Stimulated activated CD4-positive, alpha-beta T cell treated with anti-CD3 and anti-CD28 coated beads, Interleukin-15, amount 100 ng/mL, for 48 hours (primary cell): ENCODE data around the gene TAAR6.
A peak's percentile ranks its signal among the peaks of the same experiment; 100 is the strongest.
"Not testable (repeated sequence)": the region's sequence is repeated elsewhere in the genome, so short reads cannot be mapped to it uniquely, and the experiment has no call there.

Experiments
- DNase-seq, 2 donors: peaks; one replicate each; pipeline ENCODE4 v3.0.0-alpha.2; 2020; ENCODE audit warnings: low read depth in 2 of 2

Gene TAAR6, protein sequence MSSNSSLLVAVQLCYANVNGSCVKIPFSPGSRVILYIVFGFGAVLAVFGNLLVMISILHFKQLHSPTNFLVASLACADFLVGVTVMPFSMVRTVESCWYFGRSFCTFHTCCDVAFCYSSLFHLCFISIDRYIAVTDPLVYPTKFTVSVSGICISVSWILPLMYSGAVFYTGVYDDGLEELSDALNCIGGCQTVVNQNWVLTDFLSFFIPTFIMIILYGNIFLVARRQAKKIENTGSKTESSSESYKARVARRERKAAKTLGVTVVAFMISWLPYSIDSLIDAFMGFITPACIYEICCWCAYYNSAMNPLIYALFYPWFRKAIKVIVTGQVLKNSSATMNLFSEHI

GRCh38 chr6:132570221-132570777, at the start of gene TAAR6:
Gene TAAR6 (plus strand): TSS chr6:132570322. CDS start chr6:132570322, 0 bp downstream.
- no peak for DNase-seq

GRCh38 chr6:132520953-132521352, 49.2 kb upstream of the TAAR6 start:
- no peak for DNase-seq

GRCh38 chr6:132524646-132525045, 45.5 kb upstream of the TAAR6 start:
- no peak for DNase-seq

DNA sequence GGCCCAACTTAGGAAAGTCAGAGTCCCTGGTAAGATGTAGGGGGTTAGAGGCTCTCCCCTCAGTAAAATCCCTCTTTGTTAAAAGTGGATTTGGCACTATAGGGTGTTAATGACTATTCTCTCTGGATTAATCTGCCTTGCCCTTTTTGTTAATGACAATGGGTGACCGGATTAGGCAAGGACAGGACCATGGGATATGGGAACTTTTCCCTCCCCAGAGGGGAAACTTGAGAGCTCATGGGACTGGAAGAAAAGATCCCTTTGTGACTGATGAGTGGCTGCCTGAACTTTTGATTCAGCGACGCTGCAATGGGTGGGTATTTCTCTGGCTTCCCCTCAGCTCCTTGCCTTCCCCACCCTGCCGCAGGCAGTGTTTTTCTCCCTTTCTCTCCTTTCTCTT, 44.3 kb upstream of the TAAR6 start:
- DNase-seq = no peak

- no peak for DNase-seq
Observed at GRCh38 chr6:132526461-132526860, 43.7 kb upstream of the TAAR6 start.

DNA sequence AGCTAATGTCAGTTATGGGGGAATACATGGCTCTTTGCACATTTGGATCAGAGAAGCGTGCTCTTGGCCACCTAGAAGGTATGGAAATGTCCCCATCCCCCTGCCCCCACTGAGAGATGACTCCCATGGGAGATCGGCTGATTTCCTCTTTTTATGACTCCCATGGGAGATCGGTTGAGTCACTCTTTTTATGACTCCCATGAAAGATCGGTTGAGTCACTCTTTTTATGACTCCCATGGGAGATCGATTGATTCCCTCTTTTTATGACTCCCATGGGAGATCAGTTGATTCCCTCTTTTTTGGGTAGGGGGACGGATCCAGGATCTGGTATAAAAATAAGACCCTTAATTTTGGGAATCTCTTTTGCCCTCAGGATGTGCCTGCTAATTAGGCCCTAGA, 42.3 kb upstream of the TAAR6 start:
- DNase-seq = no peak

- peak; percentile 38 to 67 for DNase-seq
Observed at GRCh38 chr6:132530293-132530974, 39.7 kb upstream of the TAAR6 start.

- DNase-seq = not testable (repeated sequence)
Observed at GRCh38 chr6:132534546-132534945, 35.6 kb upstream of the TAAR6 start.

DNA sequence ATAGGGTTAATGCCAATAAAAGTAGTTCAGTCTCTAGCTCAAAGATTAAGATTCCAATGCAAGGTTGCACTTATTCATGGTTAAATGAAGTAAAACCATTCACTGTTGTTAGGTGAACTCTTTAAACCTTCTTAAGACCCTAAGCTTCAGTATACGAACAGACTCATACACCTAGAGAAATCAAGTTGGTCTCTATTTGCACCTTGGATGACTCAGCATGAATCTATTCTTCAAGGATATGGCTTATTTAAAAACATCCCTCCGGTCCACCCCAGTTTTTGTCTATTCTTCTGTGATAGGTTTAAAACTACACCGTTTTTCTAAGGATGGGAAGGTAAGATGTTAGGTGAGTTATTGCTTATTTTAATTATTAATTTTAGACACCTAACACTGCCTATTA, 33.0 kb upstream of the TAAR6 start:
- DNase-seq = no peak

DNA sequence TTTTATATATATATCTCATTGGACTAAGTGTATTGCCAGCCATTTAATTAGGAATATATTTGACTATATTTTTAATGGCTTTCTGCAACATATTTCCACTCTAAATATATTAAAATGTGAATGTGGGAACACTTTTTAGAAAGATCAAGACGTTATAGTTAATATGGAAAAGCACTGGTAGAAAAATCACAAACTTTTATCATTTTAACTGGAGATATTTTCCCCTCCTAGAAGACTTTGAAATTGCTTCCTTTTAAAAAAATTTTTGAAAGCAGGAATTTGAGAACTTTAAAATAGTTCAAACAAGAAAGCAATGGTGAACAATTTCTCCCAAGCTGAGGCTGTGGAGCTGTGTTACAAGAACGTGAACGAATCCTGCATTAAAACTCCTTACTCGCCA, 32.1 kb upstream of the TAAR6 start, which contains the start of gene TAAR9:
TSS of gene TAAR9 (plus strand) at position 301 of the 400 bp plus-strand sequence. CDS start at position 314, 13 bp downstream.
- no peak for DNase-seq

DNA sequence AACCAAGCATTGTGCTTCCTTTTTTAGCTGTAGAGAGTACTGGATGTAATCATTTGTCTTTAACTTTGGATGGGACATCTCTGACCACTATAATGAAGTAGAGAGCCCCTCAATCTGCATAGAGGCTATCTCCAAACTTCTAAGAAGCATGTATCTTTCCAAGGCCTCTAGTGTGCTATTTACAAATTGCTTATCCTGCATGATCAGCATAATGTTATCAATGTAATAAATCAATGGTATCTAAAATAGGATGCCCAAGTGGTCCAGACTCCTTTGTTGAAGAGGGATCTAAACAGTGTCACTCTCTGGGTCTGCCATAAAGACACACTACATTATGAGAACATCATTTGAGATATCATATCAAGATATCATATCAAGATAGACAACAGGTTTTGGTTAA, 25.3 kb upstream of the TAAR6 start:
- no peak for DNase-seq

DNA sequence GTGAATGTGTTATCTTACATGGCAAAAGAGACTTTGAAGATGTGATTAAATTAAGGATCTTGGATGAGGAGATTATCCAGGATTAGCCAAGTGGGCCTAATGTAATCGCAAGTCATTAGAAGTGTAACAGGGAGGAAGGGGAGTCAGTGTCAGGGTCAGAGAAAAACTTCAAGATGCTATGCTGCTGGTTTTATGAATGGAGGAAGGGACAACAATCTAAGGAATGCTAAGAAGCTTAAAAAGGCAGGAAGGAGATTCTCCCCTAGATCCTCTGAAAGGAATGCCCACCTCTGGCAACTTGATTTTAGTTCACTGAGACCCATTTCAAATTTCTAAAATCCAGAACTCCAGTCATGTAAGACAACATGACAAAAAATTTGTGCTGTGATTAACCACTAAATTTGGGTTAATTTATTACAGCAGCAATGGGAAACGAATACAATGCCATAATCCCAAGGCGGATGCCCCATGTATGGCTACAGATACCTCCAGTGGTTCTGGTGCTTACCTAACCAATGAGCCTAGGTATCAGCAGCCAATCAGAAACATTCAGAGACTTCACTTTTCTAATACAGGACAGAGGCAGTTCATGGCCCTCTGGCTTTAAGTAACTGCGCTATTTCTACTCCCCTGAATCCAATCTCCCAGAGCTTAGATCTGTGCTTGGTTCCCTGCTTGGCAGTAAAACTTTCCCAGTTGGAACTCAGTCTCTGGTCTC, 21.2 kb upstream of the TAAR6 start:
- DNase-seq = no peak

DNA sequence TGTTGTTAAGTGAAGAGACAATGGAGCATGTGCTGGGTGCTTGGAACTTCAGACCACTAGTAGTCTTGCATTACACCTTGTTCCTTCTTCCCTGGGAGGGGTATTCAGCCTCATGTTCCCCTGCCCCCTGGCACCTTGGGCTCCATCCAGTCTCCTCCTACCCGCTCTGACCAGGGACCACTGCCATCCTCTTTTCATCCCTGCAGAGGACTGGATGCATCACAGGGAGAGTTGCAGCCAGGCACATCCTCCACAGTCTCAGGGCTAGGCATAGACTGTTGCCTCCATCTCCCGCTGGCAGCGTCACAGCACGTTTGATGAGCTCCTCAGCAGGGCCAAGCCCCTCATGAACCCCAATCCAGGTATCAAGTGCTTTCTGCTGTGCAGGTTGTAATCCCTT, 18.9 kb upstream of the TAAR6 start:
- no peak for DNase-seq

GRCh38 chr6:132552372-132552771, 17.8 kb upstream of the TAAR6 start, which contains the start of gene TAAR8:
Gene TAAR8 (plus strand): TSS chr6:132552672. CDS start chr6:132552693, 21 bp downstream.
- no peak for DNase-seq

- DNase-seq = not testable (repeated sequence)
Observed at GRCh38 chr6:132560087-132560486, 10.0 kb upstream of the TAAR6 start.

DNA sequence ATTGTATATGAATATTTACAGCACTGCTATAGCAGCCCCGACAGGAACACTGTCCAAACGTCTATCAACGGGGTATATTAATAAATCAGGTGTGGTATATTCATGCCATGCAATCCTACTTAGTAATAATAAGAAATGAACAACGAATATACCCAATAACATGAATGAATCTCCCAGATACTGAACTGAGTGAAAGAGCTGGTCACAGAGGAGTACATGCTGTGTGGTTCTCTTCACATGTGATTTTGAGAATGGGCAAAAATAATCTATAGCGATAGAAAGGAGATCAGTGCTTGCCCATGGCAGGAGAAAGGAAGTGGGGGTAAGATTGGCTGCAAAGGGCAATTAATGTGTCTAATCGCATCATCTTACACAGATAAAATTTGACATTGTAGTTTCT, 3.7 kb upstream of the TAAR6 start:
- DNase-seq = no peak

DNA sequence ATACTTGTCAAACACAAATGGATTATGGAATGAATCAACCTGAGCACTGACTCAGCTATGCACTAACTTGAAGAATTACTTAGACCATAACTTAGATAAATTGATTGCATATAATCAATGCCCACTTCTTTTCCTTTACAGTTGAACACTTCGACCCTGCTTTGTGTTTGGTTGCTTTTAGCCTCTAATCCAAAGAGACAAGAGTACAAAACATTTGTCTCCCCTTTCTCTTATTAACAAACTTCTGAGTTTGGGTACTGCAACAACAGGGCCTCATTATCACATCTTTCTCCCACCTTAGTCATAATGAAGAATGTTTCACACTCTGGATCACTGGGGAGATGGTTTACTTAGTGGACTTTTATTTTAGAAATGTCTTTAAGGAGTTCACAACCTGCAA, 2.6 kb upstream of the TAAR6 start:
- no peak for DNase-seq

DNA sequence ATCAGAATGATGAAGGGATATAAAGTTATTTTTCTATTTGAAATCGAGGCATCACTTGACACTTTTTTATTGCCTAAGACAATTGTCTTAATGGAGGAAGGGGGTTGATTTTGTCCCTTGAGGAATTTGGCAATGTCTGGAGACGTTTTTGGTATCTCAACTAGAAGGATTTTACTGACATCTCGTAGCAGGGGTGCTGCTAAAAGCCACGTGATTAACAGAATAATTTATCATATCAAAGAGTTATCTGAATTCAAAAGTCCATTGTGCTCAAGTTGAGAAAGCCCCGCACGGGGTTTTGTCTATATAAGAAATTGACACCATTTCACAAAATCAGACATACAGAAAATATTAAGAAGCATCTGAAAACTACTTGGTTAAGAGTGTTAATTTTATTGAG, 1.5 kb upstream of the TAAR6 start:
- DNase-seq = no peak

DNA sequence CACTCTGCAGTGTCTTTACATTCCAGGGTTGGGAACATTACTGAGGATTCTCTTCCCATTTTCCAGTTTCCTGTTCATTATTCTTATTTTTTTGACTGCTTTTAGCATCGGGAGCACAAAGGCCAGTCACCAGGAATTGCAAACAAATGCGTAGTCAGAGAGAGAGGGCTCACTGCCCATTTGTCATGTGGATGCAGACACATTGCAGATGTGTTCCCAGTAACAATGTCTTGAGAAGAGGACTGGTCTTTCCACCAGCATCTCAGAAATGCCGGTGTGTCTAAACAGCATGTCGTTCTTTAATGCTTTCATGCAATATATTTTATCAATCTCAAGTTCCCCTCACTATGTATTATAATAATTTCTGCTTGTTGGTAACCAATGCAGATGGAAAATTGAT, 952 bp upstream of the TAAR6 start:
- DNase-seq = no peak

- DNase-seq = no peak
Observed at GRCh38 chr6:132571774-132572173, 1.7 kb downstream of the TAAR6 start.

DNA sequence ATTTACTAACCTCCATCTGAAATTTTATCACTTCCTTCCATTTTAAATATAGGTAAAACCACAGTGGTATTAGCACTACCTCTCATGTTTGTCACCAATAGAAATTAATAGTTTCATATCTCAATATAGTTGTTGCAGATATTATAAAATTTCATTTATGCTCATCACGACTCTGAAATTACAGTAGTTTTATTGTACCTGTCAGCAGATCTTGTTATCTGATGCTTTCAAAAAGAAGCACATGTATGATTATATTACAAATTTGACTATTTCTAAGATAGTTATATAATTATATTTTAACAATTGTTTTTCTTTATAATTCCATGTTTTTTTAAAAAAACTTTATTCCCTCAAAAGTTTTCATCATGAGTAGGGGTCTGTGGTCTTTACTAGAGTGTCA, 14.6 kb downstream of the TAAR6 start:
- DNase-seq = no peak

DNA sequence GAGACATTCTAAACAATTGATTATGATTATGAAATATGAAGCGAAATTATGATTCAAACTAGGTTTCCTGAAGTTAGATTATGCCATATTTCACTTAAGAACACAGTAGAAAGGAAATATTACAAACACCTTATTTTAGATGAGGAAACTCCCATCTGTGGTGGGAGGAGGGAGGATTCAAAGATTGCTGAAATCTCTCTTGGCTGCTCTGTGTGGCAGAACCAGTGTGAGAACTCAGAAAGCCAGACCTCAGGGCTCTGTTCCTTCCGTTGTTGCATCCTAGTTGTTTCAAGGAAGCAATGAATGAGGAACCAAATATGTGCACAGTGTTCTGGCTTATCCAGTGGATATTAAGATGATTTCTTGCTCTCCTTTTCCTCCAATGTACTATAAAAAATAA, 17.3 kb downstream of the TAAR6 start:
- DNase-seq = no peak
